Calu3 (cell line): ENCODE measurements around the gene EHMT2. TPM values are rescaled to one million over a fixed set of nuclear protein-coding genes. Genes with fewer than 3 reads are reported as not detected.

ENCODE experiments used
- BruUV-seq: library from RNA; stranded (reverse); fragments of 400-500 nt; replicated peaks from 2 replicates; lab custom pipeline; 2021; lab: Mats Ljungman, UMichigan
- CTCF ChIA-PET: fragments of 300-600 bp; sonication (Branson Sonifier 250); formaldehyde crosslinking; loops from one replicate; lab custom pipeline; 2022; ENCODE audit warnings: antibody characterized with exemption; lab: Charles Lee
- DNase-seq: peaks from one replicate; pipeline ENCODE4 v3.0.0; 2022
- H3K27ac Mint-ChIP-seq: one replicate; pipeline ENCODE4 v1.8.0; 2022; ENCODE audit warnings: mixed read lengths; ENCODE audit not compliant: unreplicated experiment
- H3K27me3 Mint-ChIP-seq: one replicate; pipeline ENCODE4 v1.8.0; 2022; ENCODE audit warnings: mixed read lengths; ENCODE audit not compliant: unreplicated experiment
- H3K36me3 Mint-ChIP-seq: one replicate; pipeline ENCODE4 v1.8.0; 2022; ENCODE audit warnings: mild to moderate bottlenecking, moderate library complexity, mixed read lengths; ENCODE audit not compliant: insufficient read depth, unreplicated experiment
- H3K4me1 Mint-ChIP-seq: one replicate; pipeline ENCODE4 v1.8.0; 2022; ENCODE audit warnings: mild to moderate bottlenecking, low read depth, mixed read lengths; ENCODE audit not compliant: unreplicated experiment
- H3K4me3 Mint-ChIP-seq: one replicate; pipeline ENCODE4 v1.8.0; 2022; ENCODE audit warnings: mild to moderate bottlenecking, low read depth, moderate library complexity, mixed read lengths; ENCODE audit not compliant: unreplicated experiment
- H3K9me3 Mint-ChIP-seq: one replicate; pipeline ENCODE4 v1.8.0; 2022; ENCODE audit warnings: low read depth, mixed read lengths; ENCODE audit not compliant: unreplicated experiment
- CTCF ChIP-seq: fragments of 200-600 bp; IDR thresholded peaks from one replicate; pipeline ENCODE4 v1.8.0; 2022; ENCODE audit warnings: antibody characterized with exemption; ENCODE audit not compliant: unreplicated experiment
- intact Hi-C: fragments of 100-400 bp; cut with micrococcal nuclease; formaldehyde crosslinking; loops from one replicate; pipeline ENCODE4 v1.10.0; 2022; ENCODE audit not compliant: unreplicated experiment
- total RNA-seq: library from RNA; stranded (reverse); gene quantifications from 2 replicates; pipeline ENCODE4 v1.2.3, GENCODE V29; 2022

Gene EHMT2
- total RNA-seq, 1 experiment from 2014 or later, result 138 TPM

DNA sequence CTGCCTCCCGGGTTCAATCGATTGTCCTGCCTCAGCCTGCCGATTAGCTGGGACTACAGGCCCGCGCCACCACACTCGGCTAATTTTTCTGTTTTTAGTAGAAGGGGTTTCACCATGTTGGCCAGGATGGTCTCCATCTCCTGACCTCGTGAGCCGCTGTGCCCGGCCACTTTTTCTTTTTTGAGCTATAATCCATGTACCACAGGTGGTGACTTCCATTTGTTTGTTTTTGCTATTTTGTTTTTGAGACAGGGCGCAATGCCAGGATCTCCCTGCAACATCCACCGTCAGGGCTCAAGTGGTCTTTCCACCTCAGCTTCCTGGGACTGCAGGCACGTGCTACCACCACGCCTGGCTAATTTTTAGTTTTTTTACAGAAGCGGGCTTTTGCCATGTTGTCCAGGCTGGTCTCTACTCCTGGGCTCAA, 61.4 kb downstream of the EHMT2 start:
- no peak for TF ChIP-seq CTCF
- CTCF ChIA-PET, result interaction anchor here (0.6 to 1.5 kb wide), 8 partner anchors 9 to 909 kb away, joined by 3 to 9 read pairs (median 4); partner anchors contain the start of genes HSPA1B and MSH5
- H3K4me3 Mint-ChIP-seq, result peak overlapping the region; percentile 89
- H3K36me3 Mint-ChIP-seq, result peaks cover 100% of the 10 kb centered on the region
- DNase-seq, result no peak
- intact Hi-C loops, result no loop called here
- no peaks in the 10 kb centered on the region for H3K27me3 Mint-ChIP-seq
- peak overlapping the region; percentile 99 for H3K27ac Mint-ChIP-seq
- BruUV-seq, result no TSS peak
- H3K4me1 Mint-ChIP-seq, result peaks cover 39% of the 10 kb centered on the region
- no peaks in the 10 kb centered on the region for H3K9me3 Mint-ChIP-seq

- H3K9me3 Mint-ChIP-seq, result no peaks in the 10 kb centered on the region
- H3K4me3 Mint-ChIP-seq, result peak overlapping the region; percentile 89
- no peaks in the 10 kb centered on the region for H3K27me3 Mint-ChIP-seq
- peaks cover 100% of the 10 kb centered on the region for H3K36me3 Mint-ChIP-seq
- H3K27ac Mint-ChIP-seq, result peak overlapping the region; percentile 99
- no peak for TF ChIP-seq CTCF
- BruUV-seq, result no TSS peak
- CTCF ChIA-PET, result interaction anchor here (0.6 to 1.6 kb wide), 9 partner anchors 13 to 1076 kb away, joined by 3 to 9 read pairs (median 4); partner anchors contain the start of genes HSPA1A, HSPA1L, LSM2 and MSH5
- peaks cover 39% of the 10 kb centered on the region for H3K4me1 Mint-ChIP-seq
- intact Hi-C loops, result loop anchor here (2.0 to 5.0 kb wide), 2 partner anchors 14 to 42 kb away; no protein-coding TSS in a partner anchor
- peak; percentile 96 for DNase-seq
Measured at GRCh38 chr6:31834367-31835250, 62.9 kb downstream of the EHMT2 start.

DNA sequence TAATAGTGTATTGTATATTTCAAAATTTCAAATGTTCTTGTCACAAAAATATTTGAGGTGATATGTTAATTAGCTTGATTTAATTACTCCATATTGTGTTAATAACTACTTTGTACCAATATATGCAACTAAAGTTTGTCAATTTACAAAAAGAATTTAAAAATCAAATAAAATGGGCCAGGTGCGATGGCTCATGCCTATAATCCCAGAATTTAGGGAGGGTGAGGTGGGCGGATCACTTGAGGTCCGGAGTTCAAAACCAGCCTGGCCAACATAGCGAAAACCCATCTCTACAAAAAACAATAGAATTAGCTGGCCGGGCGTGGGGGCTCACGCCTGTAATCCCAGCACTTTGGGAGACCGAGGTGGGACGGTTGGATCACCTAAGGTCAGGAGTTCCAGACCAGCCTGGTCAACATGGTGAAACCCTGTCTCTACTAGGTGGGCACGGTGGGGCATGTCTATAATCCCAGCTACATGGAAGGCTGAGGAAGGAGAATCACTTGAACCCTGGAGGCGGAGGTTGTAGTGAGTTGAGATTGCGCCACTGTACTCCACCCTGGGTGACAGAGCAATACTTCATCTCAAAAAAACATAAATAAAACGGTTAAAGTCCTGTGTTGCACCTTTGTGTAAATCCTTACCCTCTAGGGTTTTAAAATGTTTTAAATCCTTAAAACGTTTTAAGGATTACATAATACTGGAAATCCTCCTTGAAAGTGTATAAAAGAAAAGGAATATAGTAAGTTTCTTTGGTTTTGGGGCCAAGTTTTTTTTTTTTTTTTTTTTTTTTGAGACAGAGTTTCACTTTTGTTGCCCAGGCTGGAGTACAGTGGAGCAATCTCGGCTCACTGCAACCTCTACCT, 65.9 kb downstream of the EHMT2 start:
- peaks cover 30% of the 10 kb centered on the region for H3K4me1 Mint-ChIP-seq
- peak overlapping the region; percentile 77 for H3K27ac Mint-ChIP-seq
- H3K36me3 Mint-ChIP-seq, result peaks cover 87% of the 10 kb centered on the region
- TF ChIP-seq CTCF, result no peak
- intact Hi-C loops, result loop anchor here (2.0 to 5.0 kb wide), 3 partner anchors 39 to 151 kb away; partner anchors contain the start of gene LY6G5C
- H3K27me3 Mint-ChIP-seq, result peaks cover 13% of the 10 kb centered on the region
- peak overlapping the region; percentile 89 for H3K4me3 Mint-ChIP-seq
- no peaks in the 10 kb centered on the region for H3K9me3 Mint-ChIP-seq
- DNase-seq, result no peak
- CTCF ChIA-PET, result interaction anchor here (0.7 to 3.8 kb wide), 10 partner anchors 12 to 62 kb away, joined by 3 to 51 read pairs (median 6); partner anchors contain the start of genes HSPA1A, HSPA1L, LSM2 and NEU1
- no TSS peak for BruUV-seq

DNA sequence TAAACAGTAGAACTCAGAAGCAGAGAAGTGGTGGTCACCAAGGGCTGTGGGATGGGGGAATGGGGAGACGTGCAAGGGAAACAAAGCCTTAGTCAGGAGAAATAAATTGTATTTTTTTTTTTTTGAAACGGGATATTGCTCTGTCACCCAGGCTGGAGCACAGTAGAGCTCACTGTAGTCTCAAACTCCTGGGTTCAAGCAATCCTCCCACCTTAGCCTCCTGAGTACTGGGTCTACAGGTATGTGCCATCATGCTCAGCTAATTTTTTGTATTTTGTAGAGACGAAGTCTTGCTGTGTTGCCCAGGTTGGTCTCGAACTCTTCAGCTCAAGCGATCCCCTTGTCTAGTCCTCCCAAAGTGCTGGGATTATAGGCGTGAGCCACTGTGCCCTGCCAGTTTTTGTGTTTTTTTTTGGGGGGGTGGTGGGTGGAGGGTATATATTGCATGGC, 66.6 kb downstream of the EHMT2 start:
- no peak for DNase-seq
- no peaks in the 10 kb centered on the region for H3K9me3 Mint-ChIP-seq
- CTCF ChIA-PET, result interaction anchor here (0.6 to 3.8 kb wide), 15 partner anchors 11 to 336 kb away, joined by 3 to 51 read pairs (median 3); partner anchors contain the start of genes HSPA1A, HSPA1L, LSM2 and VARS1
- BruUV-seq, result no TSS peak
- no peak for TF ChIP-seq CTCF
- peak overlapping the region; percentile 94 for H3K27ac Mint-ChIP-seq
- H3K4me1 Mint-ChIP-seq, result peaks cover 25% of the 10 kb centered on the region
- H3K36me3 Mint-ChIP-seq, result peaks cover 87% of the 10 kb centered on the region
- peaks cover 13% of the 10 kb centered on the region for H3K27me3 Mint-ChIP-seq
- intact Hi-C loops, result loop anchor here (2.0 to 5.0 kb wide), 3 partner anchors 39 to 150 kb away; partner anchors contain the start of gene LY6G5C
- peak overlapping the region; percentile 89 for H3K4me3 Mint-ChIP-seq
